ENCODE data around the gene METTL9.

- no peak for TF ChIP-seq EZH2 (IDR thresholded peaks at IDR 0.05; ENCODE audit: low read depth, unreplicated experiment)
- no peak for TF ChIP-seq CTCF (conservative IDR thresholded peaks at IDR 0.05; ENCODE audit: low read depth in 2 of 2)
- TF ChIP-seq POLR2AphosphoS5 (IDR thresholded peaks at IDR 0.05; ENCODE audit: low read depth): no peak
- no peak for TF ChIP-seq EZH2phosphoT487 (IDR thresholded peaks at IDR 0.05; ENCODE audit: unreplicated experiment)
- TF ChIP-seq REST (IDR thresholded peaks at IDR 0.05; ENCODE audit: unreplicated experiment): no peak
- no peak for TF ChIP-seq NANOG (IDR thresholded peaks at IDR 0.05; ENCODE audit: borderline replicate concordance)
- no peak for TF ChIP-seq CREB1 (CRISPR knock-in tag; IDR thresholded peaks at IDR 0.05; ENCODE audit: low read depth)
- no peak for TF ChIP-seq ZNF331 (CRISPR knock-in tag; IDR thresholded peaks at IDR 0.05; ENCODE audit: low read depth)
- TF ChIP-seq JUNB (IDR thresholded peaks at IDR 0.05; ENCODE audit: unreplicated experiment): no peak
- TF ChIP-seq ETS1 (IDR thresholded peaks at IDR 0.05): no peak
- TF ChIP-seq STAT1 (IDR thresholded peaks at IDR 0.05; ENCODE audit: unreplicated experiment): no peak
- no peak for TF ChIP-seq ZNF114 (CRISPR knock-in tag; IDR thresholded peaks at IDR 0.05)
- no peak for TF ChIP-seq ZNF462 (CRISPR knock-in tag; IDR thresholded peaks at IDR 0.05)
These were observed 89.7 kb downstream of the METTL9 start for GRCh38 chr16:21689107-21689506.

Measured in GM23338 (cell line).